Activated T-cell treated with anti-CD3 and anti-CD28 coated beads for 24 hours (primary cell): Measurements from ENCODE around the gene PGM1.

Experiments used
- DNase-seq: peaks from one replicate; pipeline ENCODE4 v3.0.0-alpha.2; 2020; ENCODE audit warnings: low read depth

PGM1 gene

GRCh38 chr1:63665824-63666223 lies 72.6 kb downstream of the PGM1 start:
- no peak for DNase-seq

- DNase-seq, result no peak
These were observed 75.1 kb downstream of the PGM1 start for GRCh38 chr1:63668298-63668697.

- DNase-seq, result no peak
These were observed 76.1 kb downstream of the PGM1 start for GRCh38 chr1:63669151-63669961.

GRCh38 chr1:63670164-63670563 lies 77.0 kb downstream of the PGM1 start:
- no peak for DNase-seq

- no peak for DNase-seq
These were observed 78.3 kb downstream of the PGM1 start for GRCh38 chr1:63671514-63671913.

GRCh38 chr1:63674238-63674864 lies 81.1 kb downstream of the PGM1 start:
- no peak for DNase-seq

- no peak for DNase-seq
These were observed 81.7 kb downstream of the PGM1 start for GRCh38 chr1:63674865-63675419.

GRCh38 chr1:63675420-63675931 lies 82.3 kb downstream of the PGM1 start:
- DNase-seq, result no peak

- no peak for DNase-seq
These were observed 84.3 kb downstream of the PGM1 start for GRCh38 chr1:63677497-63677896.

- DNase-seq, result no peak
These were observed 85.0 kb downstream of the PGM1 start for GRCh38 chr1:63678200-63678599.

GRCh38 chr1:63679076-63679475 lies 85.9 kb downstream of the PGM1 start:
- no peak for DNase-seq

- no peak for DNase-seq
These were observed 86.4 kb downstream of the PGM1 start for GRCh38 chr1:63679589-63679988.

- DNase-seq, result no peak
These were observed 89.7 kb downstream of the PGM1 start for GRCh38 chr1:63682936-63683335.

GRCh38 chr1:63683759-63684158 lies 90.5 kb downstream of the PGM1 start:
- no peak for DNase-seq

- DNase-seq, result no peak
These were observed 93.5 kb downstream of the PGM1 start for GRCh38 chr1:63686696-63687095.

GRCh38 chr1:63688302-63688890 lies 95.2 kb downstream of the PGM1 start:
- DNase-seq, result no peak

- no peak for DNase-seq
These were observed 97.9 kb downstream of the PGM1 start for GRCh38 chr1:63690966-63691700.

GRCh38 chr1:63691701-63692425 lies 98.7 kb downstream of the PGM1 start:
- peak; percentile 8 for DNase-seq

GRCh38 chr1:63693944-63694571 lies 100.8 kb downstream of the PGM1 start:
- no peak for DNase-seq

GRCh38 chr1:63698001-63698838 lies 105.0 kb downstream of the PGM1 start:
- no peak for DNase-seq
